ENCODE results near the gene SPTBN4. TPM values are rescaled to one million over a fixed set of nuclear protein-coding genes. Genes with fewer than 3 reads are reported as not detected.
"Not testable (repeated sequence)": the region's sequence is repeated elsewhere in the genome, so short reads cannot be mapped to it uniquely, and the experiment has no call there.

Gene SPTBN4
- total and polyA plus RNA-seq, 4 donors: 0.58 to 0.80 (median 0.72) TPM

DNA sequence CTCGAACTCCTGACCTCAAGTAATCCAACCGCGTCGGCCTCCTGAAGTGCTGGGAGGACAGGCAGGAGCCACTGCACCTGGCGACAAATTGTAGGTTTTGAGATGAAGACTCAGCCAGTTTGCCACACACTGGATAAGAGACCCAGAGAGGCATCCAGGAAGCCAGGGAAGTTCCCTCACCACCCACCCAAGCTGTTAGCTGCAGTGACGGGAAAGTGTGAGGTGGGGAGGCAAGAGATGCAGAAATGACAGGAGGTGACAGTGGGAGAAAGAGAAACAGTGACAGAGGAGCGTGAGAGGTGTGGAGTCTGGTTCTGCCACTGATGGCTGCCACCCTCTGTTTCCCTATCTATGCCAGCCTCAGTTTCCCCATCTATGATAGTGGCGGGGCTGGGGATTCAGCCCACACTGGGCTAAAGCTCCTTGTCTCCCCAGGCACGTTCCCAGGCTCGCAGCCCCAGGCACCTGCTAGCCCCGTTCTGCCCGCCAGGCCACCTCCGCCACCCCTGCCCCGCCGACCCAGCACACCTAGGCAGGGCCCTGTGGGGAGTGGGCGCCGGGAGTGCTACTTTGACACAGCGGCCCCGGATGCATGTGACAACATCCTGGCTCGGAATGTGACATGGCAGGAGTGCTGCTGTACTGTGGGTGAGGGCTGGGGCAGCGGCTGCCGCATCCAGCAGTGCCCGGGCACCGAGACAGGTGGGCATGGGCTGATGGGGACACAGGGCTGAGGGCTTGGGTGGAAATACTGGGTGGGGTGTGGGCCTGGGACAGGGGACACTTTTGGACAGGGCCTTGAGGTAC is 155.4 kb downstream of the SPTBN4 start:
- H3K4me1 ChIP-seq (ENCODE audit: control insufficient read depth in 5 of 5, insufficient read depth in 5 of 5, low read length in 5 of 5): peaks cover 0 to 2% (median 0%) of the 10 kb centered on the region in 5 donors
- H3K36me3 ChIP-seq (ENCODE audit: control insufficient read depth in 4 of 4, insufficient read depth in 4 of 4, low read length in 4 of 4): peaks cover 0 to 48% (median 29%) of the 10 kb centered on the region in 4 donors
- no peaks in the 10 kb centered on the region for H3K27me3 ChIP-seq (ENCODE audit: control insufficient read depth in 3 of 3, insufficient read depth in 3 of 3, low read length in 2 of 3)
- H3K4me3 ChIP-seq: no peak overlapping the region
- H3K9ac ChIP-seq (ENCODE audit: insufficient read depth in 1 of 2, low read length in 2 of 2): no peak overlapping the region
- DNase-seq (no peak), ATAC-seq (ENCODE audit: insufficient read depth, low FRiP score) (no peak)
- 91 to 93% methylated on average over 24 of the region's 24 CpGs for WGBS, 2 donors
- TF ChIP-seq CTCF (IDR thresholded peaks at IDR 0.05; ENCODE audit: control extremely low read depth, extremely low read depth): no peak
- H3K9me3 ChIP-seq (ENCODE audit: control insufficient read depth in 4 of 4, insufficient read depth in 3 of 4, low read length in 3 of 4): no peaks in the 10 kb centered on the region
- H3K27ac ChIP-seq (ENCODE audit: low read depth in 1 of 2, low read length in 1 of 2): no peak overlapping the region

DNA sequence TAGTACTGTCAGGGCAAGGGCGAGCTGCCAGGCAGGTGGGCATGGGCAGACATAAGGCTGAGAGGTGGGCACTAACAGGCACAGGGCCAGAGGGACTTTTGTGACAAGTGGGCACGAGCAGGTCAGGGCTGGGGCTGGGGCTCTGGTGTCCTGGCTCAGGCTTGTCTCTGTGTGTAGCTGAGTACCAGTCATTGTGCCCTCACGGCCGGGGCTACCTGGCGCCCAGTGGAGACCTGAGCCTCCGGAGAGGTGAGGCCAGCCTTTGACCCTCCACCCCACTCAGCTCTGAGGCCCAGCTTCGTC is 155.9 kb downstream of the SPTBN4 start:
- peaks cover 0 to 2% (median 0%) of the 10 kb centered on the region in 5 donors for H3K4me1 ChIP-seq (ENCODE audit: control insufficient read depth in 5 of 5, insufficient read depth in 5 of 5, low read length in 5 of 5)
- H3K36me3 ChIP-seq (ENCODE audit: control insufficient read depth in 4 of 4, insufficient read depth in 4 of 4, low read length in 4 of 4): peaks cover 0 to 51% (median 32%) of the 10 kb centered on the region in 4 donors
- no peak overlapping the region for H3K27ac ChIP-seq (ENCODE audit: low read depth in 1 of 2, low read length in 1 of 2)
- no peak for ATAC-seq (ENCODE audit: insufficient read depth, low FRiP score)
- H3K9ac ChIP-seq (ENCODE audit: insufficient read depth in 1 of 2, low read length in 2 of 2): no peak overlapping the region
- no peaks in the 10 kb centered on the region for H3K27me3 ChIP-seq (ENCODE audit: control insufficient read depth in 3 of 3, insufficient read depth in 3 of 3, low read length in 2 of 3)
- 84 to 96% methylated on average over 7 of the region's 7 CpGs for WGBS, 2 donors
- TF ChIP-seq CTCF (IDR thresholded peaks at IDR 0.05; ENCODE audit: control extremely low read depth, extremely low read depth): no peak
- DNase-seq: no peak
- no peak overlapping the region for H3K4me3 ChIP-seq
- H3K9me3 ChIP-seq (ENCODE audit: control insufficient read depth in 4 of 4, insufficient read depth in 3 of 4, low read length in 3 of 4): no peaks in the 10 kb centered on the region

- ATAC-seq (ENCODE audit: insufficient read depth, low FRiP score) (peak; percentile 55), DNase-seq (peak in 1 of 3 donors; percentile 41)
- peaks cover 0 to 48% (median 34%) of the 10 kb centered on the region in 4 donors for H3K36me3 ChIP-seq (ENCODE audit: control insufficient read depth in 4 of 4, insufficient read depth in 4 of 4, low read length in 4 of 4)
- WGBS, 2 donors: 58 to 63% methylated on average over 41 of the region's 41 CpGs
- H3K4me1 ChIP-seq (ENCODE audit: control insufficient read depth in 5 of 5, insufficient read depth in 5 of 5, low read length in 5 of 5): peaks cover 0 to 2% (median 0%) of the 10 kb centered on the region in 5 donors
- no peaks in the 10 kb centered on the region for H3K27me3 ChIP-seq (ENCODE audit: control insufficient read depth in 3 of 3, insufficient read depth in 3 of 3, low read length in 2 of 3)
- H3K4me3 ChIP-seq: no peak overlapping the region
- H3K9me3 ChIP-seq (ENCODE audit: control insufficient read depth in 4 of 4, insufficient read depth in 3 of 4, low read length in 3 of 4): no peaks in the 10 kb centered on the region
- H3K9ac ChIP-seq (ENCODE audit: insufficient read depth in 1 of 2, low read length in 2 of 2): no peak overlapping the region
- no peak for TF ChIP-seq CTCF (IDR thresholded peaks at IDR 0.05; ENCODE audit: control extremely low read depth, extremely low read depth)
- no peak overlapping the region for H3K27ac ChIP-seq (ENCODE audit: low read depth in 1 of 2, low read length in 1 of 2)
Observed at GRCh38 chr19:40623403-40624251, 156.8 kb downstream of the SPTBN4 start.

- H3K4me3 ChIP-seq; H3K4me1 ChIP-seq (ENCODE audit: control insufficient read depth in 5 of 5, insufficient read depth in 5 of 5, low read length in 5 of 5); H3K9ac ChIP-seq (ENCODE audit: insufficient read depth in 1 of 2, low read length in 2 of 2); DNase-seq; H3K27ac ChIP-seq (ENCODE audit: low read depth in 1 of 2, low read length in 1 of 2); ATAC-seq (ENCODE audit: insufficient read depth, low FRiP score); H3K27me3 ChIP-seq (ENCODE audit: control insufficient read depth in 3 of 3, insufficient read depth in 3 of 3, low read length in 2 of 3); H3K9me3 ChIP-seq (ENCODE audit: control insufficient read depth in 4 of 4, insufficient read depth in 3 of 4, low read length in 3 of 4): not testable (repeated sequence)
- 85 to 93% methylated on average over 14 of the region's 14 CpGs for WGBS, 2 donors
- peaks cover 0 to 44% (median 33%) of the 10 kb centered on the region in 4 donors for H3K36me3 ChIP-seq (ENCODE audit: control insufficient read depth in 4 of 4, insufficient read depth in 4 of 4, low read length in 4 of 4)
Observed at GRCh38 chr19:40624369-40625153, 157.8 kb downstream of the SPTBN4 start.
